CD4-positive, alpha-beta T cell treated with Interleukin-2 at 100 ng/mL for 4 hours (primary cell): ENCODE measurements around the gene TCEAL3.
"Not testable (repeated sequence)": the region's sequence is repeated elsewhere in the genome, so short reads cannot be mapped to it uniquely, and the experiment has no call there.

Experiments
- DNase-seq: peaks from one replicate; pipeline ENCODE4 v3.0.0-alpha.2; 2020; ENCODE audit warnings: low spot score

Gene TCEAL3

DNA sequence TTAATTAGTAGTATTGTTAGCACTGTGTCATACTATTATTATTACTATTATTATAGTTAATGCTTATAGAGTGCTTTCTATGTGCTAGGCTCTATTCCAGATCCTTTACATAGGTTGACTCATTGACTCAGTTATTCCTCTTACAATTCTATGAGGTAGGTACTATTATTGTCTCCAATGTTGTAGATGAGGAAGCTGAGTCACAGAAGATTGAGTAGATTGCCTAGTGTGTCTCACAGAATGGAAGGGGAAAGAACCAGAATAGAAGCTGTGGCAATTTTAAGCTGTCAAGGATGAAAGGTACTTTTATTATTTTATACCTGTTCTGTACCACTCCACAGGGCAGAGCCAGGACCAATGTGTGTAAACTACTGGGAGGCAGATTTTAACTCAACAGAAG lies 19.1 kb downstream of the TCEAL3 start:
- DNase-seq, result no peak

DNA sequence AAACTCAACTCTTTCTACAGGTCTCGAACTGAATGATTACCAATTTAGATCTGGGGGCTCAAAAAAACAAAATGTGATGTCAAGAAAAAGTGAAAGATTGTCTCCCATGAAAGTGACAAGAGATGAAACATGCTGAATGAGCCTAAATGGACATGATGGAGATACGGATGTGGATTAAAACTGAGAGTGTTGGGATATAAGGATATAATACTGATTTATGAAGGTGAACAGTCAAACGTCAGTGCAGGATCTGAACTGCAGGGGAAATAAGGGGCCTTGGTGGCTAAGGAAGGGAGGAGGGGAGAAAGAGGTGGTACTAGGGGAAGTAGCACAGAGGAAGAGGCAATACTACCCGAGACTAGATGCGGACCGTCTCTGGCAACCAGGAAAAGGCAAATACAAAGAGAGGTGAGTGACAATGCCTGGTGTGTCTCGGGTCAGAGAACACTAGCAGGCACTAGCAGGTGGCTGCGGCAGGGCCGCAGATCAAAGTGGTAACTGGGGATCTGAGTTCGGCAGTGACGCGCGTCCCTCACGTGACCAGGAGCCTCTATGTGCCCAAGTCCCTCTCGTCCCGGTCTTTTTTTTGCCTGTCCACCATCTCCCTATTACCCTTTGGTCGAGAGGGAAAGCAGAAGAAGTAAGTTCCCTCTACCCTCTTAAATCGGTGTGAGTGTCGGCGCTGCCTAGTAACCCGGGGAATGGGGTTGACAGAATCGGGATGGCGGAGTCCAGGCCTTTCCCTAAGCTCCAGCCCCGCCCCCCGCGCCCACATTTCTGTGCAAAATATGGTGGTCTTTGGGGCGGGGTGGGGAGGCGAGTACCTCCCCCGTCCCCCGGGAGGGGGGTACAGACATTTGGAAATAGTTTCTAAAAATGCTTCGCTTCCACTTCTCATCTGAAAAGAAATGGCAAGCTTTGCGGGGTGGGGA lies 20.9 kb downstream of the TCEAL3 start, which contains the start of gene TCEAL1:
TCEAL1 (plus strand) TSS at position 590 of the 932 bp plus-strand sequence. CDS start 942 bp downstream, outside the sequence.
- peak; percentile 29 for DNase-seq

DNA sequence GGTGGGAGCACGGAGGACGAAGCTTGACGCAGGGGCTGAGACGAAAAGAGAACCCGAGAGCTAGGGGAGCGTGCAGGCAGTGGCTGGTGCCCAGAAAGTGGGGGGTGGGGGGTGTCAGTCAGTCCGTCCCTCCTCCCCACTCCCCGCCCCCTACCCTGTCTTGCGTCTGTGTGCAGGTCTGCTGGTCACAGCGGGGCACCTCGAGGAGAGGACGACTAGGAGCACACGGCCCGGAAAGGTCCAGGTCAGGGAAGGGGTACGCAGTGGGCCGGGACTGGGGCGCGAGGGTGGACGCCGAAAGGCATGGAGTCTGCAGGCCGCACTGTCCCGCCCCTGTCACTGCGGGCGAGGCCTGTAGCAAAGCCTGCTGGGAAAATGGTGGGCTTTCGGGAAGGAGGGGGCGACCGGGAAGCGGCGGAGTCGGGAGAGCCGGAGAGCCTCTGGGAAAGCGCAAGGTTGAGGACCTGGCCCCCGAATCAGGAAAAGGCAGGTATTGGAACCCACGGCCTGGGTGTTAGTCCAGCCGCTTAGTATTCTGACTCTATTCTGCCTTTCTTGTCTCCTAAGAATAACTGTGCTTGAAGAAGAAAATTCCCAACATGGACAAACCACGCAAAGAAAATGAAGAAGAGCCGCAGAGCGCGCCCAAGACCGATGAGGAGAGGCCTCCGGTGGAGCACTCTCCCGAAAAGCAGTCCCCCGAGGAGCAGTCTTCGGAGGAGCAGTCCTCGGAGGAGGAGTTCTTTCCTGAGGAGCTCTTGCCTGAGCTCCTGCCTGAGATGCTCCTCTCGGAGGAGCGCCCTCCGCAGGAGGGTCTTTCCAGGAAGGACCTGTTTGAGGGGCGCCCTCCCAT lies 21.8 kb downstream of the TCEAL3 start:
- DNase-seq, result peak; percentile 0

DNA sequence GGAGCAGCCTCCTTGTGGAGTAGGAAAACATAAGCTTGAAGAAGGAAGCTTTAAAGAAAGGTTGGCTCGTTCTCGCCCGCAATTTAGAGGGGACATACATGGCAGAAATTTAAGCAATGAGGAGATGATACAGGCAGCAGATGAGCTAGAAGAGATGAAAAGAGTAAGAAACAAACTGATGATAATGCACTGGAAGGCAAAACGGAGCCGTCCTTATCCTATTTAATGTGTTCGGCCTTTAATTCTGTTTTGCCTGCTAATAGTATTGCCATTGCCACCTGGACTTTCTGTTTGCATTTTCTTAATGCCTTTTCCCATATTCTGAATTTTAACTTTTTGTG lies 22.4 kb downstream of the TCEAL3 start:
- no peak for DNase-seq

DNA sequence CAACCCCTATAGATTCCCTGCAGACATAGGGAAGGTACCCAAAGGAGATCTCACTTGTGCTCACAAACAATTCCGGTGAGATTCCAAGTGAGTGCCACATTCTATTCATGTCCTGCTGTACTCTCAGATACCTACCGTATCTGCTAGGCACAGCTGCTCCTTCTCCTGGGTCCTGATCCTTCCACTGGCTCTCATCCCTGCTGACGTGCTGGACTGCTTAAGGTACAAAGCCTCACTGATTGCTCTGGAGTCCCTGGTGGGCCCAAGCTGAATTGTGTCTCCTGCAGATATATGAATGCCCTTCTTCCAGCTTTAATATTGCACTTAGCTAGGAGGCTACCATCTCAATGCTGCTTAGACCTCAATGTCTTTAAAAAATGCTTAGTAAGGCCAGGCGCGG lies 23.4 kb downstream of the TCEAL3 start:
- no peak for DNase-seq

DNA sequence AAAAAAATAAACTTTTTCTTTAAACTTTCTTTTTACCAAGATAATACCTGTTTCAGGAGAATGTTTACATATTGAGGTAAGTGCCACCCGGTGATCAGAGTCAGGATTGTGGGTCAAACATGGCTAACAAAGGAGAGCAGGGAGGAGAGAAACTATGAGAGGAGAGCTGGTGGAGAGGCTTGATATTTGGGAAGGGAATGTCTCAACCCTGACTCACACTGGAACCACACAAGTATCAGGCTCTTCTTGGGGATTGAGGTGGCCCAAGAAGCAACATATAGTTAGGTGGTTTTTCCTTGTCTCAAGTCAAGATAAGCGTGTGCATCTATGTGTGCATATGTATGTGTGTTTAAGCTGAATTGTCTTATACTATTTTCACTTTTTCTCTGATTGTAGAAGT lies 27.7 kb downstream of the TCEAL3 start:
- no peak for DNase-seq

DNA sequence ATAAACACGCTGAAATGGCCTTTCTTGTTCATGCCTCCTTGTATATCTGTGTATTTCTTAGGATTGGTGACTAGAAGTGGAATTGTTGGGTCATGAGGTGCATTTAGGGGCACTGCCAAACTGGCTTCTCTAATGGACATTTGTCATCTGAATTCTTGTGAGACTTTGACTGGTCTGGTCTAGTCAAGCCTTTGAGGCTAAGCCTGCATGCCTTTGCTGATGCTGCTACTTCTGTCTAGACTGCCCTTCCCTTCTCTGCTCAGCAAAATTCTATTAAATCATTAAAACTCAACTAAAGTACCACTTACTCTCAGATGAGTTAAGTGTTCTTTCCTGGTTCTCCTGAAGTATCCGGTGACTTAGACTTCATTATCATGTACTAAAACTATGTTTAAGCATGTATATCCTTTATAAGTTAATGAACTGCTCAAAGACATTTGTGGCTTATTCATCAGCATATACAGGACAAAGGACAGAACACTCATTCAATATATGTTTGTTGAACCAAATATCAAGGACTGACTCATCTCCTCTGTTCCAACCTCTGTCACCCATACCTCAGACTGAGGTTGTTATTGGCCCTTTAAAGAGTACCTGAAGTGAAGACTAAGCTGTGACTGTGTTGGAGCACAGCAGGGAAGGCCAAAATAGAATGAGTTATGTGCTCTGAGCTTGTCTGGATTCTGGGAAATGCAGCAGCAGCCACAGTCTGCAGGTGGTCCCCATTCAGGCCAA lies 30.0 kb downstream of the TCEAL3 start:
- no peak for DNase-seq

DNA sequence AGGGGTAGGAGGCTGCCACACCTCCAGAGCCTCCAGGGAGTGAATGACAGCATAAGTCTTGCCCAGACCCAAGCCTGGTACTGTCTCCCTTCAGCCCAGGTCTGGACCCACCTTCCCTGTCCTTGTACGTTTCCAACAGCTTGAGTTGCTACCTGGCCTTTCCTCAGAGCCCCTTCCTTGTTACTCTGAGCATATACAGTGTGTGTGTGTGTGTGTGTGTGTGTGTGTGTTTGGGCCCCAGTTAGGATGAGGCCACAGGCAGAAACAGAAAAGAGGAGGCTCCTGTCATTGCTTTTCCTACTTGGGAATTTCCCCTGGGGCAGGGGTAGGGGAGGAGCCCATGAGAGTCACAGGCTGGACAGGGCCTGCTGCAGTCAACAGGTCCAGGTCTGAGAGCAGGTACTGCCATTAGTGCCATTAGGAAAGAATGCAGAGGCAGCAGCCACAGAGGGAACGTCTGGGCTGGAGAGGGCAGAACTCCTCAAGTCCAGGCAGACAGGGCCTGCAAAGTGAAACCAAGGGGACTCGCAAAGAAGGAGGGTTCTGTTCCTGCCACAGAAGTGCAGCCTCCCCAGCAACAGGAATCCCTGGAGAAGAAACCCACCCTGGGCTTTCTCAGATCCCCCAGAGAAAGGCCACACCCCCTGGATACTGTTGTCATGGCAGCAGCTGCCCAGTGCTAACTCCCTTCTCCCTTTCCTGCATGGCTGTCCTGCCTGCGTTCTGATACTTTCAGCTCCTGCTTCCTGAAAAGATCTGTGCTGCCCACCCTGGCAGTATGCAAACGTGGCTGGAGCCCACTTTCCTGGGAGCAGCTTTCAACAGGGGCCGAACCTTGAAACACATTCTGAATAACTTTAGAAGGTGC lies 30.9 kb downstream of the TCEAL3 start:
- DNase-seq, result not testable (repeated sequence)

DNA sequence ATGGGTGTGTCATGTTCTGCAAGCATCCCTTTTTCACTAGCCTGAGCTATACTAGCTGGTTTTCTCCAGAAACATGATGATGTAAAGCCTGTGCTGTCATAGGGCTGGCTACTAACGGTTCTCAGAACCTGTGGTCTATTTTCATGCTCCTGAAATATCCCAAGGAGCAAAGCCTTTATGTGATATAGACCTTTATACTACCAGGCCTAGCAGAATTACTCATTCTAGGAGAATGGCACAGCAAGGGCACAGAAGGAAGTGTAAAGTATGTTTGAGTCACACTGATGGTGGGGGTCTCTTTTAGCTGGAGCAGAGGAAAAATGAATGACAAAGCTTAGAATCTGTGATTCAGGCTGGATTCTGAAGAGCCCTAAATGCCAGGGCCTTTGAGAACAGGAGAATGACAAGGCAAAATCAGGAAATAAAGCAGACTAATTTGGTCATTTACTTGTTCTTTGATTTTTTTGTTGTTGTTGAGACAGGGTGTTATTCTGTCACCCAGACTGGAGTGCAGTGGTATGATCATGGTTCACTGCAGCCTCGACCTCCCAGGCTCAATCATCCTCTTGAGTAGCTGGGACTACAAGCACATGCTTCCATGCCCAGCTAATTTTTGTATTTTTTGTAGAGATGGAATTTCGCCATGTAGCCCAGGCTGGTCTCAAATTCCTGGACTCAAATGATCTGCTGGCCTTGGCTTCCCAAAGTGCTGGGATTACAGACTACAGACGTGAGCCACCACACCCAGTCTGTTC lies 32.8 kb downstream of the TCEAL3 start:
- no peak for DNase-seq

DNA sequence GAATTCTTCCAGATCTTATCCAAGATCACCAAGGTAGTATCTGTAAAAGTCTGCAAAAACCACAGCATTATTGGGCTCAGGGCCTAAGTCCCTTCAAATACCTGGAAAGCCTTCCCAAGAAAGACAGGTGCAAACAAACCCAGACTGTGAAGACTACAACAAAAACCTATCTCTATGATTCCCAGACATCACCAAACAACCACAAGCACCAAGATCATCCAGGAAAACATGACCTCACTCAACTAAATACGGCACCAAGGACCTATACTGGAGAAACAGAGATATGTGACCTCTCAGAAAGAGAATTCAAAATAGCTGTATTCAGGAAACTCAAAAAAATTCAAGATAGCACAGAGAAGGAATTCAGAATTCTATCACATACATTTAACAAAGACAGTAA lies 36.4 kb downstream of the TCEAL3 start:
- no peak for DNase-seq

DNA sequence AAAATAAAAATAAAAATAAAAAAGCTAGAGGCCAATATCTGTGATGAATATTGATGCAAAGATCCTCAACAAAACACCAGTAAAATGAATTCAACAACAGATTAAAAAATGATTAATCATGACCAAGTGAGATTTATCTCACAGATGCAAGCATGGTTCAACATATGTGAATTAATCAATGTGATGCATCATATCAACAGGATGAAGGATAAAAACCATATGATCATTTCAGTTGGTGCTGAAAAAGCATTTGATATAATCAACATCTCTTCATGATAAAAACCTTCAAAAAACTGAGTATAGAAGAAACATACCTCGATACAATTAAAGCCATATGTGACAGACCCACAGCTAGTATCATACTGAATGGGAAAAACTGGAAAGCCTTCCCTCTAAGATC lies 39.9 kb downstream of the TCEAL3 start:
- no peak for DNase-seq

DNA sequence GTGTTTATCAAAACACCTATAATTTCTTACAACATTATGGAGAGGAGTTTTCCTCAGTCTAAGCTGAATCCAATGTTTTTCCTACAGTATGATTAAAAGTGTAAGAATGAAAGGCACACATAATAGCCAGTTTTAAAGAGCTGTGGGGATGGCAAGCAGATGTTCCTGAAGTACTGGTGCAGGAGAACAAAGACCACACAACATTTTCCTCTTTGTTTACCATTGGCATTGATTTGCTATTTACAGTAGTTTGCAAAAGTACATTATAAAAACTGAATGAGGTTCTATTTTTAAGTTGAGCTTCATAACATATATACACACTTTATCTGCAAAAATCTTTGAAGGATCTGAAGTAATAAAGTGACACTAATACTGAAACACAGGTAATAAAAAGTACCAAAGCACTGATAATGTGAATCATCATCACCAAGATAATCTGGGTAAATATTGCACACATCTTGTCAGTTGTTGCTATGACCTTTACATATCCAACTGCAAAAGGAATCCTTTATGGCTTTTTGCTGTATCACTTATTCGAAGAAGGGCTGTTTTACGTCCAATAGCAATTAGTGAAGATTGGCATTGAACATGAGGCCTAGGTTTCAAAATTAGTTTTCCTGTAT lies 43.5 kb downstream of the TCEAL3 start:
- DNase-seq, result no peak

DNA sequence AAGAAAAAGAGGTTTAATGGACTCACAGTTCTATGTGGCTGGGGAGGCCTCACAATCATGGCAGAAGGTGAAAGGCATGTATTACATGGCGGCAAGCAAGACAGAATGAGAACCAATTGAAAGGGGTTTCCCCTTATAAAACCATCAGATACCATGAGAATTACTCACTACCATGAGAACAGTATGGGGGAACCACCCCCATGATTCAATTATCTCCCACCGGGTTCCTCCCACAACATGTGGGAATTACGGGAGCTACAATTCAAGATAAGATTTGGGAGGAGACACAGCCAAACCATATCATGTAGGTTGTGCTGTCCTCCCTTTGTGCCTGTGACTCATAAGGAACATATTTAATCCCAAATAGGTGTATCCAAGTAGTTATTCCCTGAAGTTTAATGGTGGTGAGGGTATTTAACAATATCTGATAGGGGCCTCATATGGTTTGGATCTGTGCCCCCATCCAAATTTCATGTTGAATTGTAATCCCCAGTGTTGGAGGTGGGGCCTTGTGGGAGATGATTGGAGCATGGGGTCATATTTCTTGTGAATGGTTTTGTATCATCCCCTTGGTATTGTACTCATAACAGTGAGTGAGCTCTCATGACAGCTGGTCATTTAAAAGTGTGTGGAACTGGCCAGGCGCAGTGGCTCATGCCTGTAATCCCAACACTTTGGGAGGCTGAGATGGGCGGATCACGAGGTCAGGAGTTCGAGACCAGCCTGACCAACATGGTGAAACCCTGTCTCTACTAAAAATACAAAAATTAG lies 47.7 kb downstream of the TCEAL3 start:
- not testable (repeated sequence) for DNase-seq

DNA sequence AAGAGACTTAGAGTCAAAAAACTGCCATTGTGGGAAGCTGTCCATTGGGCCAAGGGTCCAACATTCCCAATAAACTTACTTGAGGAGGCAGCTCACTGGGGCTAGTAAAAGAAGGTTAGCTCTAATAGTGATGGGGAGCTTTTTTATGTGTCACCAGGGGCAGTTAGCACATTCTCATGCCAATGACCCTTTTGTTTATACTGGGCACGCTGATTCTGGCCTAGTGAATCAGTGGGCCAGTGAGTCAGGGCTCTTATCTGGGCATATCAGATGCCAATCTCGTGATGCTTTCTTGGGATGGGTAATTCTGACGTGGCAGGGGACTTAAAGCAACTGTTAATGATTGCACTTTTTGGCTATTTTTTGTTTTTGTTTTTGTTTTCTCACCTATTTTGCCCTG lies 48.9 kb downstream of the TCEAL3 start:
- no peak for DNase-seq

DNA sequence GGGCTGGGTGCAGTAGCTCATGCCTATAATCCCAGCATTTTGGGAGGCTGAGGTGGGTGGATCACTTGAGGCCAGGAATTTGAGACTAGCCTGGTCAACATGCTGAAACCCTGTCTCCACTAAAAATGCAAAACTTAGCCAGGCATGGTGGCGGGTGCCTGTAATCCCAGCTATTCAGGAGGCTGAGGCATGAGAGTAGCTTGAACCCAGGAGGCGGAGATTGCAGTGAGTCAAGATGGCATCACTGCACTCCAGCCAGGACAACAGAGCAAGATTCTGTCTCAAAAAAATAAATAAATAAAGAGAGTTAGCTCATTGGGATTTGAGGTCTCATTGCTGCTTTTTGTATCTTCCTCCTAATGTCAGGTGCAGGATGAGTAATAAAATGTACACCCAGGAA lies 49.3 kb downstream of the TCEAL3 start:
- DNase-seq, result not testable (repeated sequence)

DNA sequence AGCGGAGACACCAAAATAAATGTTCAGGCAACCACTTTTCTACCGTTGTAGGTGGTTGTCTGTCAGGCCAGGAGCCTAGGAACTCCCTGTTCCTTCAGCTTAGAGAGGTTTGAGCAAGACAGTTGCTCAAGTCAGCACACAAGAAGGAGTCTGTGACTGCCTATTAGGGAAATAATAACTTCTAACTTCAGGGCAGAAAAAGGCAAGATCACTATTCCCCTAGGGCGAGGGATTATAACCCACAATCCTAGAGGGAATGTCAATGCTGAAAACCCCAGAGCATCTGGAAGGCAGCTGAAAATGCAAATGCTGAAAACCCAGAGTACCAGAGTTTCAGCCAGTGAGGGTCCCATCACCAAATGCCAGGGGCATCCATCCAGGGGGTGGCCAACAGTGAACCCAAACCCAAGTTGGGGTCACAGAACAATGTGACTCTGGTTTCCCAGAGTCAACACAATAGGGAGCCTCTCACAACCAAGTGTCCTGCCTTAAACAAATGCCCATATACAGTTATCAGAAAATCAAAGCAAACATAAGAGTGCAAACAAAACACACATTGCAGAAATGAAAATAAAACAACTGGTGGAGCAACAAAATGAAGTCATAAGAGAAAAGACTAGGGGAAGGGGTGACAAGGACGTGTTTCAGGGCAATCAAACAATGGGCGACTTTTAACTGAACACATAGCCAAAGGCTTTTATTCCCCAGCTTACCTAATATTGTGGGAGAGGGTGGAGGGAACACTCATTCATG lies 51.1 kb downstream of the TCEAL3 start:
- DNase-seq, result no peak

DNA sequence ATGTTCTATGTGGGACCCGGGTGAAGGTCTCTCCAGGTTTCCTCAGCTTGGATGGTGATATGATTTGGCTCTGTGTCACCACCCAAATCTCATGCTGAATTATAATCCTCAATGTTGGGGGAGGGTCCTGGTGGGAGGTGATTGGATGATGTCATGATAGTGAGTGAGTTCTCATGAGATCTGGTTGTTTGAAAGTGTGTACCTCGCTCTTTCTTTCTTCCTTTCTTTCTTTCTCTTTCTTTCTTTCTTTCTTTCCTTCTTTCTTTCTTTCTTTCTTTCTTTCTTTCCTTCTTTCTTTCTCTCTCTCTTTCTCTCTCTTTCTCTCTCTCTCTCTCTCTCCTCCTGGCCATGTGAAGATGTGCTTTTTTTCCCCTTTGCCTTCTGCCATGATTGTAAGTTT lies 51.7 kb downstream of the TCEAL3 start:
- DNase-seq, result not testable (repeated sequence)
